SKM-1 treated with dmso at 0.1 percent for 144 hours (cell line): ENCODE results near the gene MKNK1.

Experiments
- DNase-seq: peaks from one replicate; lab custom pipeline; 2025; ENCODE audit not compliant: unreplicated experiment; lab: John Stamatoyannopoulos, UW

Gene MKNK1

DNA sequence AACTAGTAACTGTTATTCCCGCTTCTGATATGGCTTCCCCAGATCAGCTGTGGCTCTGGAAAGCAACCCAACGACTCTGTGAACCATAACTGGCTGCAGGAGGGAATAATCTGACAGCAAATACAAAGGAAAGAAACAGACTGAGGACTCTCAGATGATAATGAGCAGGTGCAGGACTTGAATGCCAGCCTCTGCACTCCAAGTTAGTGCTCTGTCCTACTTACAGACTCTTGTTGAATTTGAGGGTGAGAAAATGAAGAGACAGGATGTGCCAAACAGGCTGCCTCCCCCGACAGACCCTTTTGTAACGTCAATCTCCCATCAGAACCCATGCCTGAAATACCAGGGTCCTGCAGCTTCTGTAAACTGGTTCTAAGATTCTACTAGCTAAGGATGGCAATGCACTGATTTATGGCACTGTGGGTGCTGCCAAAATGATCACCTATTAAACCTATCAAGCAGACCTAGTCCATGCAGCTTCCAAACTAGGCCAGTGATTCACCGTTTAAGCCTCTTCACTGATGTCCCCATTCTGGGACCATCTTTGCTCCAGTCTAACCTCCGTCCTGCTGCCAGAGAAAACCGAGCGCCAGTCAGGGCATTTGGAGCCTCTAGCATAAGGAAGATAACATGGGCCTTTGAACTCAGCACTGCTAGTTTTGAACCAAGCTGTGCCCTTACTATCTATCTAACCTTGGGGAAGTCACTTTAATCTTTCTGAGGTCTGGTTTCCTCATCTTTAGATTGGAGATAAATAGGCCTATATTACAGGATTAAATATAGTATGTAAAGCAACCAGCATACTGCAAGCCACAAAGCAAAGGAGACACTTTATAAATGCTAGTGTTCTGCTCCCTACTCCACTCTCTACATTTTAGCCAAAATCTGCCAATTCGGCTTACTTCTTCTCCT, 4.8 kb downstream of the MKNK1 start:
- DNase-seq: no peak

DNA sequence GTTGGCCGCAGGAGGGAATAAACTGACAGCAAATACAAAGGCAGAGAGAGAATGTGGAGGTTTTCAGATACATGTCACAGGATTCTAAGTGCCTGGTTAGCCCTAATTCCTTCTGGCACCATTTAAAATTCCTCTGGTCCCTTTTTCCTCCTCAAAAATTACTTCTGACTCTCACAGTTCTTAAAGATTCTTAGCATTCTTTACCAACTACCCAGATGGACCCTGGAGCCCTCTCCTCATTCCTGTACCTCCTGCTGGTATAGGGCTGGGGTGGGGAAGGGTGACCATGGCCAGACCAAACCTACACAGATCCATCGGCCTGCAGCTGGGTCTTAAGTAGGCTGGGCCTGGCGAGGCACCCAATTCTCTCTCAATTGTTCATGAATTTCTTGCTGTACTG, 7.2 kb downstream of the MKNK1 start:
- no peak for DNase-seq

DNA sequence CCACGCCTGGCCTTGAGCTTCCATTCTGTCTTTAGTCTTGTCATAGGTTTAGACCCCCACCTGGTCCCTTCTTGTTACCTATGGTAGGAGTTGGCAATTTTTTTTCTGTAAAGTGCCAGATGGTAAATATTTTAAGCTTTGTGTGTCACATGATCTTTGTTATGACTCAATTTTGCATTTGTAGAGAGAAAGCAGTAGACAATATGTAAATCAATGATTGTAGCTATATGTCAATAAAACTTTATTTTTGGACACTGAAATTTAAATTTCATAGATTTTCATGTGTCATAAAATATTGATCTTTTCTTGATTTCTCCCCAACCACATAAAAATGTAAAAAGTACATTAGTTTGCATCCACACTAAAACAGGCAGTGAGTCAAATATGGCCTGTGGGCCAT, 8.0 kb downstream of the MKNK1 start:
- no peak for DNase-seq

DNA sequence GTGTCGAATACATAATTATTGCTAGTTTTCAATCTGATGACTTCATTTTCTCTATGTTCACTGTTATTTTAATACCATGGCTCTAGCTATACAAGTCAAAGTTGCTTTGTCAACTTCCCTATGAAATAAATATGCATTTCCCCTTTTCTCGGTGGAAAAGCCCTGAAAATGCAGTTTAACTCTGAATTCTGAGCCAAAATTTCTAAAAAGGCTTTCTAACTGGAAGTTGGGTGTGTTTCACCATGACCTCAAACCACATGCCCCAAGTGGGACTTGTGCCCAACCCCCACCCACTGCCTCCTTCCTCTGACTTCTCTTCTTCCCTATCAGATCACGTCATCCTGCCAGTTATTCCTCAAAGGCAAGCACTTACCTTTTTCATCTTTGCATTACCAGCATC, 8.9 kb downstream of the MKNK1 start:
- DNase-seq: peak; percentile 86

DNA sequence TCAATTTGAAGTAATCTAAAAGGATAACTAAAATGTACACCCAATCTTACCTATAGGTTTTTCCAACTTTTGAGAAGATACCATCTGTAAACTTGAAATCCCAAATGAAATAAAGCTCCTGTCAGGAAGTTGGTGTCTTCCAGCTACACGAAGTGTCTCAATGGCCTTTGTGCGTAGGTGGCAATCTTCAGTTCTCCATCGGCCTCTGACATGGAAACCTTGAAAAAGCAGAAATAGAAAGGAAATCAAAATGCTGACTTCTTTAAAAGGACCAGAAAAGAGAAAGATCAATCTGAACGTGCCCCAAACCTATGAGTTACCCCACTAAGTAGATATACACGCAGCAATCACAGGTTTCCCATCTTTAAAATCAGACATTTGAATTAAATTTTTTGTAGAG, 10.0 kb downstream of the MKNK1 start:
- DNase-seq: no peak

DNA sequence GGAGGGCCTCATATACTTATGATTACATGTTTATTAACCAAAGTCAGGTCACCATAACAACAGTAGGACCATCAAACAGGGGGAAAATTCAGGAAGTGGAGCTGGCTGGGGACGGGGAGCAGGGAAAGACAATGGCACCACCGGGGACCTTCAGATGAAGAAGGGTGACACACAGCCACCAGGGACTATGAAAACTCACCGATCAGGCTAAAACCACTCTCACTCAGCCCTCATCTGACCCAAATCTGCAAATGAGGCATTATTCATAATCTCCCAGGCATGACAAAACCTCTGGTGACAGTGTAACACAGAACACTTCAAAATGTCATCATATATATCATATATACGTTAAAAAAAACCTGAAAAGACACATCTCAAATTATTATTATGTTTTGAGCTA, 11.2 kb downstream of the MKNK1 start:
- no peak for DNase-seq

DNA sequence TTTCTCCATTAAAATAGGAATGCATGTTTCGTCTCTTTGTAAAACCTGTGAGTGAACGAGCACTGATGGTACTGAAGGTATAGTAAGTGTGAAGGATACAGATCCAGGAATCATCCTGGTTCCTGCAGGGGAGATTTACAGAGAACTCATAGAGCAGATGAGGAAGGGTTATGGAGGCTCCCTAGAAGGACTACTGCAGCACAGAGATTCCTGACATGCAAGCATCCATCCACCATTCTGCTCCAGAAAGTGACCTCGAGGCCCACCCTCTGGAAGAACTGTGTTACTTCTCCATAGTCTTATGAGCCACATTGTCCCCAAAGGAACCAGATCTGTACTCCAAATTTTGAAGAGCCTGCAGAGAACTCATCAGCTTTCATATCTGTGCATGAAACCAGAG, 14.5 kb downstream of the MKNK1 start:
- DNase-seq: no peak

DNA sequence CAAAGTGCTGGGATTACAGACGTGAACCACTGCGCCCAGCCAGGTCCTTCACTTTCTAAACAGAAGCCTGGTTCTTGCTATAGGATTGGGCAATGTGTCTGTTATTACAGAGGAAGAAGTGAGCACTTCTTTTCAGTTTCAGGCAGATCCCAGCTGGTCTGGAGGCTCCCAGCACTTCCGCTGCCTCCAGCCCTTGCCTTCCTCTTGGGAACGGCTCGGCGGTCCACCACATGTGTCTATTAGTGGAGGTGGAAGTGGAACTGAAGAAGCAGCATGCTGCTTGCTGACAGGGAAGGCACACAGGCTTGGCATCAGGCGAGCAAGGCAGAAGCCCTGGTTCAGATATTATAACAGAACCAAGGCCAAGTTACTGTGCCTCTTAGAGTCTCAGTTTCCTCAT, 17.0 kb downstream of the MKNK1 start:
- peak; percentile 84 for DNase-seq

DNA sequence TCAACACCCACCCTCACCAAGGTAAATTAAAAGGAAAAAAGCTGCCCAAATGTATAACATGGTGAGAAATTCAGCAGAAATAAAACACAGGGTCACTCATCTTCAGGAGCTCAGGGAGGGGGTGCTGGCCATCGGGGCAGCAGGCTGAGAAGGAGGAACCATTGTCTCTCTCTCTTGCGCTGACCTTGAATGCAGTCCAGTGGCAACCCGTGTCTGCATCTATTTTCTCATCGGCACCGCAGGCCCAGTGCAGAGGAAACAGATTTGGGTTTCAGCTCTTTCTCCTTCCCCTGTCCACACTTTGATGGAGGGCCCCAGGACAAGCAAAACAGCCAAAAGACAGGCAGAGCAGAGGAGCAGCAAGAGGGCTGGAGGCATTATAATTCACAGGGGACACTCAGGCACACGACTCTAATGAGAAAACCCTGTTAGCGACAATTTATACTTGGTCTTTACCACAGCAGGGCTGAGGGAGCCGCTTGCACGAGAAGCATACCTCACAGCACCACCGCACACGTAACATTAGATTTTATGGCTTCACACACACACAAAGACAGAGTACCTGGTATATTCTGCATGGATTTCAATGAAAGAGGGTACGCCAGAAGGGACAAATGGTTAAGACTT, 18.6 kb downstream of the MKNK1 start:
- no peak for DNase-seq

DNA sequence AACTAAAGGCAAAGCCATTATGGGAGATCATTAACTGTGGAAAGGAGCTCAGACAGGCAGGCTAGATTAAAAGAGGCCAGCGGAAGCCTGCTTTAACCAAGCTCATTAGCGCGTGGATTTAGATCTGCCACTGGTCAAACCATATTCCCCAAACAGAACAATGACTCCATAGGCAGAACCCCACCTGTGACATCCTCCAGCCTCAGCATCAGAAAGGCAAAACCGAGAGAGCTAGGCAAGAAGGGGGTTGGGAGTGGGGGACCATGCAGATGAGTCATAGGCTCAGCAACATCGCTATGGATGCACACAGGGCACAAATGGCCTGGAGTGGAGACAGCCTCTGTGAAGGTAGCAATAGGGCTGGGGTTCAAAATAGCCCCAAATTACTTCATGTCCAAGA, 20.6 kb downstream of the MKNK1 start:
- no peak for DNase-seq

DNA sequence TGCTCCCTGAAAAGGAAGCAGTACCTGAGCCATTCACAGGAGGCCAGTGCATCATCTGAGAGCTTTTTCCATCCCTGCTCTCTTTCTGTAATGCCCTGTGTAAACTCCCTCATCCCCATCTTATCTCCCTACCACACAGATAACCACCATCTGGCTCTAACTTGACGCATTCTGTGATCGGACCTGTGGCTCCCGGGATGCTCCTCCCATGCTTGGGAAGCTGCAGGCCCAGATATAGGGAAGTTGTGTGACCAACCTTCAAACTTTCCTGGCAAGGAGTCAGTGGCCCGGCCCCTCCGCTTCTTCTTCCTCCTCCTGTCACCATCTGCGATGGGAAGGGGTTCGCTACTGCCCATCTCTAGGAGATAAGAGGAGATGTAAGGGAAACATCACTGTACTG, 21.1 kb downstream of the MKNK1 start:
- no peak for DNase-seq

DNA sequence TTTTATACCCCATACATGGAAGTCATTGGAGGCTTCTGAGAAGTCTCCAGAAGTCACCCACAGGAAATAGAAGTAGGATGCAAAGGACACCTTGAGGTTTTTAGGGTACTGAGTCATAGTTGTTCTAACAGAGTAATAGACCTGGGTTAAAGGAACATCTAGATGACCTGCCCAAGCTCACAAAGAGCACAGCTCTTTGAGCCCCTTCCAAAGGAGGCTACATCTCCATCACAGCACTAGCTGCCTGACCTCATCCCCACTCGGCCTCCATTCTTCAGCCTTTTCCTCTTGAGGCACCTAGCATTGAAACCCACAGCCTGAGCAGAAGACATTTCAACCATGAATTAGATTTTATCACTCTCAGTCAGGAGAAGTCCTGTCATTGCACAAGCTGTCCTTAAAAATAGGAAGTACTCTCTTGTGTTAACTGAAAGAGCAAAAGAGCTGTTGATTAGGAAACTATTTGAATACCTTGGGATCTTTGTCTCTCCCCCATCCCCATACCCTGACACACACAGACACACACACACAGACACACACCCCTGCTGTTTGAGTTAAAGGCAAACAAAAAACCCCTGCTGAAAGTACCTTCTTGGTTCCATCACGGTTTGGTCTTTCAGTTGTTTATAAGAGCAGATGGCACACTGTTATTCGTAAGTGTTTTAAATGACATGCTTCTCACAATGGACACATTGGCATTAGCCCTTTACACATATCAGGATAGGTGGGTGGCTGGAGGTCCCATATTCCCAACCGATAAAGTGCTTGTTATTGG, 22.2 kb downstream of the MKNK1 start:
- DNase-seq: peak; percentile 95

DNA sequence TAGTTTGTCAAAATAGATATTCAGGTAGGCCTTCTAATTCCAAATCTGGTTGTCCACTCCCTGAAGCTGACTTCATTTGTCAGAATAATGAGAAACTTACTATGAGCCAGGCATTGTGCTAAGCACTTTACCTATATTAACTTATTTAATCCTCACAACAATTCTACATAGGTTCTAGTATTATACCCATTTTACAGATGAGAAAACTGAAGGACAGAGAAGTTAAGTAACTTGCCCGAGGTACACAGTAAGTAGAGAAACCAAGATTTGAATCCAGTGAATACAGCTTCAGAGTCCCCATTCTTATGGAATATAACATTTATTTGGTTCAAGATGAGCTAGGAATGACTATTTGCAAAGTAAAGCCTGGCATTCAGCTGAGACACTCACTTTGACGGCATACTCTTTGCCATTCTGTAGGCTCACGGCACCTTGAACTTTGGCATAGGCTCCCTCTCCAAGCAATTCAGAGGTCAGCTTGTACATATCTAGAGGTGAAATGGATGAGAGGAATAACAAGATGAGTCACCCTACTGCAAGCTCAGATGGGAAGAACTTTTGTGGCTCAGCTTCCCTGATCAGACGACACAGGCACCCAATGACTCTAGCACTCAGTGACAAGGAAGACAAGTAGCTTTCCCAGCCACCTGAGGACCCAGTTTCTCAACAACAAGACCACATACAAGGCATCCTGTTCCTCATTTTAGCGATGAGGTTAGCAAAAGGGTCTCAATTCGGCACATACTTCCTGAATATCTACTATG, 23.7 kb downstream of the MKNK1 start:
- peak; percentile 85 for DNase-seq

DNA sequence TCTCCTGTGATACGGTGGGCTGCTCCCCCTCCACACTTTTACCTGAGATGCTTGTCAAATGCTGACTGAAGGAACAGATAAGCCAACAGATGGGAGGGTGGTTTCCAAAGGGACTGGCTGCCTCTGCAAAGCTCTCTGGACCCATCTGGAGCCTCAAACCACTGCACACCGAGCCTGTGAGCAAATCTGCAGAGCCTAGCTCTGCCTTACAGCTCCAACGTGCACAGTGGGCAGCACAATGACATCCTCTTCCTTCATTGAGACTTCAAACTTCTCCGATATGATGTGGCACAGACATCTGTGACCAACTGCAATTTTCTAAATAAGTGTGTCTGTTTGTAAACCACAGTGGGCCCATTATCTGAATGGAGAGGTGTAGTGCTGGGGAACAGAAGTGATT, 26.4 kb downstream of the MKNK1 start:
- DNase-seq: no peak

DNA sequence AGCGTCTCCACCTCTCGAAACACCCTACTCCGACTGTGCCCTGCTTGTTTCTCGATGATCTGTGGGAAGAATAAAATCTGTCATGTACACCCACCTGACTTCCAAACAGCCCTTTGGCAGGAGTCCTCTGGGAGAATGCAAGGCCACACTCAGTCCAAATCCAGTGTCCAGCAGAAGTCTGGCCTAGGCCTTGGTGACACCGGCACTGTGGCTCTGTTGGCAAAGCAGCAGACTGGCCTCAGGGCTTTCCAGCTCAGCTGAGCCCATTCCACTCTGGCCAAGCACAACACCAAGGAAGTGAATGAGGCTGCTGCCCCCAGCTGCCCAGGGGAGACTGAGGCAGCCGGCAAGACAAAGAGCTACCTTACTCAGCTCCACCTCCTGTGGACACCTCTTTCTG, 27.5 kb downstream of the MKNK1 start:
- DNase-seq: no peak

DNA sequence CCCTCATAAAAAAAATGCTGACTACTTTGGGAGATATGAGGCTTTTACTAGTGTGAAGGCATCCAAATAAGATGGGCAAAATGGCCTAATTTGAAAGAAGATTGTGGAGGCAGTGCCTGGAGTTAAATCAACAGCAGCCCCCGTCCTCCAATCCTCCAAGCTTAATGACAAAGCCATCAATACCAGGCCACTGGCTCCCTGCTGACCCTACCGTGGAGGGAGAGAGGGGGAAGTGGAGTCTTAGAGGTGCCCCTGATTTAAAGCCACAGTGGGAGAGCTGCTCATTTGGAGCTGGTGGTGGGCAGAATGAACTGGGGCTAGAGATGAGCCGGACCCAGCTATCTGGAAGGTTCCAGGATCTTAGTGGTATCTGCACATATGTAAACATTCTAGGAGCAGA, 28.3 kb downstream of the MKNK1 start:
- DNase-seq: no peak

DNA sequence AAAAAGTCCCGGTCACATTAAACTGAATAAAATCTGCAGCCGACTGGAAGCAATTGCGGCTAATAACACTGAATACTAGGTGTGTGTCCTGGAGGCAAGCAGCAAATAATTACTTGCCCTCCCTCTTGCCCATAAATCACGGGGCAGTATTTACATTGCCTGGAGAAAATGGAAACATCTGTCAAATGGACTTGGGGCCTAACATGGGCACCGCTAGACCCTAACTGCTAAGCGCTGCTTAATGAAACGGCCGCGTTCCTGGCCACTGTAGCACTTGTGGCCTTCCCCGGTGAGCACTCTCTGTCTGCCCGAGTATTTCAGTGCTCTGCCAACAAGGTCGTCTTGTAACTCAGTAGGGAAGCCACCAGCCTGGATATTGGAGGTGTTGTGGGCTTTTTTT, 28.8 kb downstream of the MKNK1 start:
- DNase-seq: no peak

DNA sequence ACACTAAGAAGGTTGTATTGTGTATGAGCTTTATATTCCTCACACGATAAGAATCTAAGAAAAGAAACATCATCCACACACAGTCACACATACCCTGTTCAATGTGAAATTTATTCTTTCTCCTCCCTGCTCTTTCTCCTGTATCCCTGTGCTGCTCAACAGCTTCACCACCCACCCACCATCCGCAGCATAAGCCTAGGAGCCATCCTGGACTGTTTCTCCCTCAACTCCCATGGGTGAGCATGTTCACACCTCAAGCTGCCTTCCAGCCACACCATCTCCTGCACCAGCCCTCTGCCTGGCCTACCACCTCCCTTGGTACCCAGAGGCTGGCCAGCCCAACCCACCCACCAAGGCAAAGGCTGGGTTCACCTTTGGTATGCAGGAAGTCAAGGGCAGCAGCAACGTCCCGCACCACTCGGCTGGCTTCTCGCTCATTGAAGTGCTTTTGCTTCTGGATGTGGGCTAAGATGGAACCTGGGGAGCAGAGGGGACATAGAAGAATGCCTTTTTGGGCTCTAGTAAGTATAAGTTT, 32.3 kb downstream of the MKNK1 start:
- no peak for DNase-seq

DNA sequence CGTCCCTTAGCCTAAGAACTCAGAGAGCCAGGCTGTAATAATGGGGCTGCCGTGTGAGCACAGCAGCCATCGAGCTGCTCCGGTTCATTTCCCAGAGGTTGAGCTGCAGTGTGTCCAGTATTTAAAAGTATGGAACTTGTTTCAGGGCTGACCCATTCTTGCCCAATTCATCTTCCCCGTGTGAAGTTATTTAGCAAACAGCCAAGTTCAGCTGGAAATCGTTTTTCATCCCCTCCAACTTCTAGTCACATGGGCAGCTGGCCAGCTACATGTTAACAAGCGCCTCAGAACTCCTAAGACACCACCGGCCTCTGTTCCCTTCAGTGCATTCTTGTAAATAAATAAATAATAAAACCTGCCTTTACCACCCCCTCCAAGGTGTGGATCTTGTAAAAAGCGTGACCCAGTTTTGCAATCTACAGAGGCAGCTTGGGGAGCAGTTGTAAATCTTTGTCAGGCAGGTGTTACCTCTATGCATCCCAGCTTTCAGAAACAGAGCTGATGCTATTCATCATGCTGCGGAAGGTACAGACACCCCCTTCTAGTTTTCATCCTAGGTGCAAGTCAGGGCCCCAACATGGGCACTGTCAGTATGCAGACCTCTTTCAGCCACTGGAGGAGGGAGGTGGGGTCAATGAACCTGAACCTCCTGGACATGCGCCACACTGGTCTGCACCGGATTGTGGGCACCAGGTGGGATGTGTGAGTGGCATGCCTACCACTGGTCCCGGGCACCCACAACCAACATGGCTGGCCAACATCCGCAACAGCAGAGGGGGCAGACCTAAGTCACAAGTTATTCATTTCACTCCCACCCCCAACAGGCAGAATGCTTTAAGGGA, 34.0 kb downstream of the MKNK1 start:
- no peak for DNase-seq

DNA sequence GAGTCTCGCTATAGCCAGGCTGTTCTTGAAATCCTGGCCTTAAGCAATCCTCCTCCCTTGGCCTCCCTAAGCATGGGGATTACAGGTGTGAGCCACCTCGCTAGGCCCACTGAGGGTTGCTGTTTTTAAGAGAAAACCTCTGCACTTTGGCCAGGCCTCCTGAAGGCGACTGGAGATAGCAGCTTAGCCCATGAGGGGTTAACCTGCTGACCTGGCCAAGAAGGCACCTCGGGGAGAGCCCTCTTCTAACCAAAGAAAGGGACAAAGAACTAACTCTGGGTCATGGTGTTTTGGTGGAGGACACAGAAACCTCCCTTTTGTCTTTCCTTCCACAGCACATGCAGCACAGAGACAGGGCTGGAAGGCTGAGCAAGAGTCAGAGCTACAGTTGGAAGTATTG, 35.0 kb downstream of the MKNK1 start:
- DNase-seq: no peak
